HepG2 (cell line): ENCODE data around the gene CMIP.

Experiments
- GPBP1L1 ChIP-seq: sonication (generic); formaldehyde crosslinking; IDR thresholded peaks from 2 replicates; pipeline ENCODE4 v1.5.0; 2020; ENCODE audit warnings: mild to moderate bottlenecking, missing genetic modification reagents
- JARID2 ChIP-seq: sonication (generic); formaldehyde crosslinking; IDR thresholded peaks from 2 replicates; pipeline ENCODE4 v1.8.1; 2023; ENCODE audit warnings: missing genetic modification reagents, inconsistent platforms; ENCODE audit not compliant: insufficient replicate concordance
- KDM3A ChIP-seq: IDR thresholded peaks from 2 replicates; pipeline ENCODE4 v1.6.1; 2018; ENCODE audit warnings: low read depth, missing compliant biosample characterization
- MEF2D ChIP-seq: sonication (generic); formaldehyde crosslinking; IDR thresholded peaks from 2 replicates; pipeline ENCODE4 v1.5.1; 2020; ENCODE audit warnings: mild to moderate bottlenecking, missing genetic modification reagents
- MTA3 ChIP-seq: sonication (generic); formaldehyde crosslinking; IDR thresholded peaks from 2 replicates; pipeline ENCODE4 v1.4.0; 2020; ENCODE audit warnings: missing genetic modification reagents
- POLR2A ChIP-seq, 2 experiments: IDR thresholded peaks; 2 replicates each; pipeline ENCODE4 v1.6.1; 2011; ENCODE audit warnings: low read depth in 2 of 2, low read length in 2 of 2, mild to moderate bottlenecking in 1 of 2, moderate library complexity in 1 of 2; ENCODE audit not compliant: insufficient read depth in 1 of 2
- POLR2AphosphoS5 ChIP-seq: IDR thresholded peaks from 2 replicates; pipeline ENCODE4 v1.6.1; 2012; ENCODE audit warnings: low read depth, low read length
- SP1 ChIP-seq, 2 experiments: fragments of 450-650 bp in 1 of 2; sonication (generic) in 1 of 2; formaldehyde crosslinking in 1 of 2; IDR thresholded peaks; 2 replicates each; pipeline versions ENCODE4 v1.4.0 to v1.6.1; 2016 to 2020; ENCODE audit warnings: missing genetic modification reagents in 1 of 2
- SUZ12 ChIP-seq: fragments of 150-350 bp; IDR thresholded peaks from 2 replicates; pipeline ENCODE4 v1.6.1; 2014; ENCODE audit warnings: low read depth, low read length
- ZNF12 ChIP-seq: sonication (generic); formaldehyde crosslinking; IDR thresholded peaks from 2 replicates; pipeline ENCODE4 v1.5.0; 2020; ENCODE audit warnings: missing genetic modification reagents
- ZNF589 ChIP-seq: sonication (generic); formaldehyde crosslinking; conservative IDR thresholded peaks from 2 replicates; pipeline ENCODE4 v1.8.0; 2022; ENCODE audit warnings: mild to moderate bottlenecking, moderate library complexity, missing genetic modification reagents
- ZNF878 ChIP-seq: sonication (generic); formaldehyde crosslinking; IDR thresholded peaks from 2 replicates; pipeline ENCODE4 v1.8.1; 2023; ENCODE audit warnings: mild to moderate bottlenecking, missing genetic modification reagents, moderate library complexity

GRCh38 chr16:81568749-81569087, 124.1 kb downstream of the CMIP start:
- no peak for TF ChIP-seq SUZ12
- no peak for TF ChIP-seq GPBP1L1 (CRISPR knock-in tag)
- no peak for TF ChIP-seq POLR2AphosphoS5
- TF ChIP-seq JARID2: no peak
- no peak for TF ChIP-seq ZNF589 (CRISPR knock-in tag)
- TF ChIP-seq POLR2A (IDR thresholded peaks at IDR 0.05; ENCODE audit: insufficient read depth in 1 of 2, low read depth in 2 of 2, low read length in 2 of 2): no peak
- no peak for TF ChIP-seq MTA3 (CRISPR knock-in tag)
- no peak for TF ChIP-seq SP1 (IDR thresholded peaks at IDR 0.05)
- TF ChIP-seq SP1 (CRISPR knock-in tag; IDR thresholded peaks at IDR 0.05): no peak
- no peak for TF ChIP-seq KDM3A
- TF ChIP-seq MEF2D (CRISPR knock-in tag): no peak
- no peak for TF ChIP-seq ZNF878 (CRISPR knock-in tag)
- no peak for TF ChIP-seq ZNF12
